SU-DHL-6 (cell line): ENCODE results near the gene MRPL49.

Experiments used
- H2AFZ ChIP-seq: fragments of 200-600 bp; sonication (generic); 2 replicates; pipeline ENCODE4 v1.6.1; 2014; ENCODE audit warnings: low read depth, mild to moderate bottlenecking, moderate library complexity, mixed read lengths, antibody characterized with exemption, low read length; ENCODE audit not compliant: severe bottlenecking
- H3F3A ChIP-seq: fragments of 200-600 bp; shearing (Covaris generic); 2 replicates; pipeline ENCODE4 v1.6.0; 2016; ENCODE audit warnings: antibody characterized with exemption, mild to moderate bottlenecking; ENCODE audit not compliant: insufficient read depth
- H3K27ac ChIP-seq: fragments of 200-600 bp; sonication (generic); 2 replicates; pipeline ENCODE4 v1.5.1; 2016; ENCODE audit warnings: low read depth, mild to moderate bottlenecking, low read length, moderate library complexity, mixed read lengths
- H3K27me3 ChIP-seq: fragments of 200-600 bp; sonication (generic), shearing (Covaris generic); 2 replicates; pipeline ENCODE4 v1.6.0; 2014; ENCODE audit warnings: mild to moderate bottlenecking, low read length
- H3K36me3 ChIP-seq: fragments of 200-600 bp; sonication (generic); 2 replicates; pipeline ENCODE4 v1.6.1; 2014; ENCODE audit warnings: mild to moderate bottlenecking, low read length, mixed read lengths
- H3K4me2 ChIP-seq: fragments of 300-600, 200-600 bp; shearing (Covaris generic), sonication (generic); 2 replicates; pipeline ENCODE4 v1.6.0; 2014; ENCODE audit warnings: low read length, low read depth, mild to moderate bottlenecking; ENCODE audit not compliant: poor library complexity, severe bottlenecking
- H3K4me3 ChIP-seq: fragments of 200-600 bp; sonication (generic); 2 replicates; pipeline ENCODE4 v1.5.1; 2014; ENCODE audit warnings: antibody characterized with exemption, low read length, mild to moderate bottlenecking, mixed read lengths; ENCODE audit not compliant: insufficient read depth, poor library complexity, severe bottlenecking
- H3K79me2 ChIP-seq: fragments of 200-600 bp; sonication (generic); 2 replicates; pipeline ENCODE4 v1.6.1; 2014; ENCODE audit warnings: mild to moderate bottlenecking, low read length, moderate library complexity; ENCODE audit not compliant: insufficient read depth
- H3K9ac ChIP-seq: fragments of 200-600 bp; sonication (generic); 2 replicates; pipeline ENCODE4 v1.7.0; 2014; ENCODE audit warnings: mild to moderate bottlenecking, low read length
- H3K9me2 ChIP-seq: fragments of 200-600 bp; sonication (generic); replicated peaks from 2 replicates; pipeline ENCODE4 v1.6.1; 2014; ENCODE audit warnings: low read length; ENCODE audit not compliant: insufficient read depth
- H3K9me3 ChIP-seq: fragments of 200-600 bp; sonication (generic); 2 replicates; pipeline ENCODE4 v1.6.1; 2014; ENCODE audit warnings: low read length, mixed read lengths; ENCODE audit not compliant: insufficient read depth
- H4K20me1 ChIP-seq: fragments of 200-600 bp; sonication (generic); 2 replicates; pipeline ENCODE4 v1.6.1; 2014; ENCODE audit warnings: low read depth, mild to moderate bottlenecking, antibody characterized with exemption, low read length, moderate library complexity, mixed read lengths
- CTCF ChIP-seq: fragments of 200-600 bp; sonication (generic); IDR thresholded peaks from one replicate; pipeline ENCODE4 v1.5.1; 2017; ENCODE audit warnings: antibody characterized with exemption, mild to moderate bottlenecking, low read length, moderate library complexity; ENCODE audit not compliant: insufficient read depth, poor library complexity, severe bottlenecking
- EZH2phosphoT487 ChIP-seq: fragments of 200-600 bp; sonication (generic), shearing (Covaris generic); conservative IDR thresholded peaks from 2 replicates; pipeline ENCODE4 v1.6.1; 2018; ENCODE audit warnings: mild to moderate bottlenecking, antibody characterized with exemption, low read length, moderate library complexity, mixed read lengths

MRPL49 gene

GRCh38 chr11:65119670-65119995 is 2.5 kb upstream of the MRPL49 start:
- Histone ChIP-seq H3K4me3 (no peak overlapping the region), H3K27ac (peak overlapping the region; percentile 71), H2AFZ (no peak overlapping the region), H3K79me2 (peaks cover 34% of the 10 kb centered on the region), H4K20me1 (no peaks in the 10 kb centered on the region), H3K27me3 (no peaks in the 10 kb centered on the region), H3K9me3 (no peaks in the 10 kb centered on the region), H3F3A (peaks cover 35% of the 10 kb centered on the region), H3K36me3 (peaks cover 13% of the 10 kb centered on the region; the same call in 1 of the 2 replicates), H3K9me2 (no peaks in the 10 kb centered on the region), H3K4me2 (peak overlapping the region; percentile 87), H3K9ac (peak overlapping the region; percentile 95)
- no peak for TF ChIP-seq EZH2phosphoT487
- TF ChIP-seq CTCF, result no peak

GRCh38 chr11:65120831-65121230 is 1.3 kb upstream of the MRPL49 start:
- H3K9me2 ChIP-seq, result no peaks in the 10 kb centered on the region
- TF ChIP-seq EZH2phosphoT487, result no peak
- no peaks in the 10 kb centered on the region for H3K27me3 ChIP-seq
- peak overlapping the region; percentile 87 for H3K4me2 ChIP-seq
- no peak overlapping the region for H2AFZ ChIP-seq
- no peaks in the 10 kb centered on the region for H3K9me3 ChIP-seq
- H3F3A ChIP-seq, result peaks cover 38% of the 10 kb centered on the region
- no peaks in the 10 kb centered on the region for H4K20me1 ChIP-seq
- H3K9ac ChIP-seq, result peak overlapping the region; percentile 95
- peak overlapping the region; percentile 71 for H3K27ac ChIP-seq
- peaks cover 13% of the 10 kb centered on the region; the same call in 1 of the 2 replicates for H3K36me3 ChIP-seq
- peak overlapping the region; percentile 89 for H3K4me3 ChIP-seq
- H3K79me2 ChIP-seq, result peaks cover 38% of the 10 kb centered on the region

GRCh38 chr11:65121447-65121864 is 665 bp upstream of the MRPL49 start:
- peaks cover 44% of the 10 kb centered on the region for H3F3A ChIP-seq
- H2AFZ ChIP-seq, result no peak overlapping the region
- H3K27me3 ChIP-seq, result no peaks in the 10 kb centered on the region
- H3K4me3 ChIP-seq, result peak overlapping the region; percentile 89
- peak overlapping the region; percentile 87 for H3K4me2 ChIP-seq
- H4K20me1 ChIP-seq, result no peaks in the 10 kb centered on the region
- no peaks in the 10 kb centered on the region for H3K9me2 ChIP-seq
- H3K9me3 ChIP-seq, result no peaks in the 10 kb centered on the region
- H3K9ac ChIP-seq, result peak overlapping the region; percentile 95
- peaks cover 13% of the 10 kb centered on the region; the same call in 1 of the 2 replicates for H3K36me3 ChIP-seq
- H3K27ac ChIP-seq, result peak overlapping the region; percentile 71
- H3K79me2 ChIP-seq, result peaks cover 35% of the 10 kb centered on the region
- TF ChIP-seq EZH2phosphoT487, result no peak
- no peak for TF ChIP-seq CTCF

- Histone ChIP-seq H2AFZ (no peak overlapping the region), H3K27ac (no peak overlapping the region), H3K9me2 (no peaks in the 10 kb centered on the region), H3K4me2 (no peak overlapping the region), H3K36me3 (peaks cover 19% of the 10 kb centered on the region; the same call in 1 of the 2 replicates), H3K4me3 (no peak overlapping the region), H4K20me1 (no peaks in the 10 kb centered on the region), H3K9me3 (no peaks in the 10 kb centered on the region), H3F3A (peaks cover 51% of the 10 kb centered on the region), H3K27me3 (no peaks in the 10 kb centered on the region), H3K79me2 (peaks cover 34% of the 10 kb centered on the region), H3K9ac (no peak overlapping the region)
- TF ChIP-seq CTCF (no peak), EZH2phosphoT487 (no peak)
These were observed 2.5 kb downstream of the MRPL49 start for GRCh38 chr11:65124480-65125196.
